Prostate gland (tissue), 2 donors: Measurements from ENCODE around the gene RGL1.

Experiments
- POLR2A ChIP-seq: fragments of 450-650 bp; IDR thresholded peaks from one replicate; pipeline ENCODE4 v1.6.1; 2016; ENCODE audit warnings: antibody characterized with exemption, mild to moderate bottlenecking
- TF ChIP-seq, protein P1 (sequence below), 4 experiments: fragments of 200-600 bp in 2 of 4; fragments of 450-650 bp in 2 of 4; sonication (generic) in 2 of 4; IDR thresholded peaks; 1 replicate in 3 of 4; 2 replicates in 1 of 4; pipeline ENCODE4 v1.5.1; 2016 to 2019; ENCODE audit warnings: antibody characterized with exemption in 4 of 4, mild to moderate bottlenecking in 2 of 4, moderate library complexity in 2 of 4

DNA sequence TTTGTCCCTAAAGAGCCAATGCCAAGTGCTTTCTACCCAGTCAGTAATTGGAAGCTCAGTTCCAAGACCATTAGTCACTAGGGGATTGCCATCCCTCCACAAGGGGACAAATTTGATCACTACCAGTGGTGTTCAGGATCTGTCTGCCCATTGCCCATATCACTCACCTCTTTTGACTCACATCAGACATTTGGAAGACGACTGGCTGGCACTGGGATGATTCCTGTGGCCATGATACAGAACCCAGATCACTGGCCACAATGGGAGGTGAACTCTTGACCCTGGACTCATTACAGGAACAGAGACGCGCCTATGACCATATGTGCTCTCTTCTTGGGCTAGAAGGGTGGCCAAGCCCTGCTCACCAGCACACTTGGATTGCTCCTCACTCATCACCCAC is 161.6 kb downstream of the RGL1 start:
- TF ChIP-seq, protein P1, sequence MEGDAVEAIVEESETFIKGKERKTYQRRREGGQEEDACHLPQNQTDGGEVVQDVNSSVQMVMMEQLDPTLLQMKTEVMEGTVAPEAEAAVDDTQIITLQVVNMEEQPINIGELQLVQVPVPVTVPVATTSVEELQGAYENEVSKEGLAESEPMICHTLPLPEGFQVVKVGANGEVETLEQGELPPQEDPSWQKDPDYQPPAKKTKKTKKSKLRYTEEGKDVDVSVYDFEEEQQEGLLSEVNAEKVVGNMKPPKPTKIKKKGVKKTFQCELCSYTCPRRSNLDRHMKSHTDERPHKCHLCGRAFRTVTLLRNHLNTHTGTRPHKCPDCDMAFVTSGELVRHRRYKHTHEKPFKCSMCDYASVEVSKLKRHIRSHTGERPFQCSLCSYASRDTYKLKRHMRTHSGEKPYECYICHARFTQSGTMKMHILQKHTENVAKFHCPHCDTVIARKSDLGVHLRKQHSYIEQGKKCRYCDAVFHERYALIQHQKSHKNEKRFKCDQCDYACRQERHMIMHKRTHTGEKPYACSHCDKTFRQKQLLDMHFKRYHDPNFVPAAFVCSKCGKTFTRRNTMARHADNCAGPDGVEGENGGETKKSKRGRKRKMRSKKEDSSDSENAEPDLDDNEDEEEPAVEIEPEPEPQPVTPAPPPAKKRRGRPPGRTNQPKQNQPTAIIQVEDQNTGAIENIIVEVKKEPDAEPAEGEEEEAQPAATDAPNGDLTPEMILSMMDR (IDR thresholded peaks at IDR 0.05): no peak
- TF ChIP-seq POLR2A: no peak
